Esophagus squamous epithelium (tissue), 4 donors: ENCODE data around the gene SMYD3.
"Not testable (repeated sequence)": the region's sequence is repeated elsewhere in the genome, so short reads cannot be mapped to it uniquely, and the experiment has no call there.

Source experiments
- POLR2A ChIP-seq, 4 donors: fragments of 450-650 bp; IDR thresholded peaks; one replicate each; pipeline ENCODE4 v1.6.1; 2017; ENCODE audit warnings: antibody characterized with exemption in 4 of 4, mild to moderate bottlenecking in 4 of 4, moderate library complexity in 3 of 4
- TF ChIP-seq, protein P1 (sequence below), 6 experiments: fragments of 450-650 bp in 4 of 6; fragments of 200-600 bp in 2 of 6; sonication (generic) in 2 of 6; IDR thresholded peaks; one replicate each; pipeline ENCODE4 v1.5.1; 2016 to 2019; ENCODE audit warnings: antibody characterized with exemption in 6 of 6, mild to moderate bottlenecking in 4 of 6, moderate library complexity in 4 of 6

DNA sequence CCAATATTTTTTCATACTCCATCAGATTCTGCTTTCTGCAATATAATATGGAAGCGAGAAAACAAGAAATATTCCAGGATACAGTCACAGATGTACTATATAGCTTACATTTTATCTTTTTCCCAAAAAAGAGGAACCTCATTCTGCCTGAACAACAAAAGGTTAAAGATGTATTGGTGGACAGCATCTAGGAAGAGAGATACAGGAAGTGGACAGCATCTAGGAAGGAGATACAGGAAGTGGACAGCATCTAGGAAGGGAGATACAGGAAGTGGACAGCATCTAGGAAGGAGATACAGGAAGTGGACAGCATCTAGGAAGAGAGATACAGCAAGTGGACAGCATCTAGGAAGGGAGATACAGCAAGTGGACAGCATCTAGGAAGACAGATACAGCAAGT is 483.0 kb downstream of the SMYD3 start:
- TF ChIP-seq, protein P1, sequence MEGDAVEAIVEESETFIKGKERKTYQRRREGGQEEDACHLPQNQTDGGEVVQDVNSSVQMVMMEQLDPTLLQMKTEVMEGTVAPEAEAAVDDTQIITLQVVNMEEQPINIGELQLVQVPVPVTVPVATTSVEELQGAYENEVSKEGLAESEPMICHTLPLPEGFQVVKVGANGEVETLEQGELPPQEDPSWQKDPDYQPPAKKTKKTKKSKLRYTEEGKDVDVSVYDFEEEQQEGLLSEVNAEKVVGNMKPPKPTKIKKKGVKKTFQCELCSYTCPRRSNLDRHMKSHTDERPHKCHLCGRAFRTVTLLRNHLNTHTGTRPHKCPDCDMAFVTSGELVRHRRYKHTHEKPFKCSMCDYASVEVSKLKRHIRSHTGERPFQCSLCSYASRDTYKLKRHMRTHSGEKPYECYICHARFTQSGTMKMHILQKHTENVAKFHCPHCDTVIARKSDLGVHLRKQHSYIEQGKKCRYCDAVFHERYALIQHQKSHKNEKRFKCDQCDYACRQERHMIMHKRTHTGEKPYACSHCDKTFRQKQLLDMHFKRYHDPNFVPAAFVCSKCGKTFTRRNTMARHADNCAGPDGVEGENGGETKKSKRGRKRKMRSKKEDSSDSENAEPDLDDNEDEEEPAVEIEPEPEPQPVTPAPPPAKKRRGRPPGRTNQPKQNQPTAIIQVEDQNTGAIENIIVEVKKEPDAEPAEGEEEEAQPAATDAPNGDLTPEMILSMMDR (IDR thresholded peaks at IDR 0.05): not testable (repeated sequence)
- TF ChIP-seq POLR2A (IDR thresholded peaks at IDR 0.05): not testable (repeated sequence)
